ENCODE data around the gene UBR1. TPM values are rescaled to one million over a fixed set of nuclear protein-coding genes. Genes with fewer than 3 reads are reported as not detected.
A peak's percentile ranks its signal among the peaks of the same experiment; 100 is the strongest.
"Not testable (repeated sequence)": the region's sequence is repeated elsewhere in the genome, so short reads cannot be mapped to it uniquely, and the experiment has no call there.

Gene UBR1
- total RNA-seq, 2 experiments from 2014 or later, result 39.4 to 43.1 TPM

DNA sequence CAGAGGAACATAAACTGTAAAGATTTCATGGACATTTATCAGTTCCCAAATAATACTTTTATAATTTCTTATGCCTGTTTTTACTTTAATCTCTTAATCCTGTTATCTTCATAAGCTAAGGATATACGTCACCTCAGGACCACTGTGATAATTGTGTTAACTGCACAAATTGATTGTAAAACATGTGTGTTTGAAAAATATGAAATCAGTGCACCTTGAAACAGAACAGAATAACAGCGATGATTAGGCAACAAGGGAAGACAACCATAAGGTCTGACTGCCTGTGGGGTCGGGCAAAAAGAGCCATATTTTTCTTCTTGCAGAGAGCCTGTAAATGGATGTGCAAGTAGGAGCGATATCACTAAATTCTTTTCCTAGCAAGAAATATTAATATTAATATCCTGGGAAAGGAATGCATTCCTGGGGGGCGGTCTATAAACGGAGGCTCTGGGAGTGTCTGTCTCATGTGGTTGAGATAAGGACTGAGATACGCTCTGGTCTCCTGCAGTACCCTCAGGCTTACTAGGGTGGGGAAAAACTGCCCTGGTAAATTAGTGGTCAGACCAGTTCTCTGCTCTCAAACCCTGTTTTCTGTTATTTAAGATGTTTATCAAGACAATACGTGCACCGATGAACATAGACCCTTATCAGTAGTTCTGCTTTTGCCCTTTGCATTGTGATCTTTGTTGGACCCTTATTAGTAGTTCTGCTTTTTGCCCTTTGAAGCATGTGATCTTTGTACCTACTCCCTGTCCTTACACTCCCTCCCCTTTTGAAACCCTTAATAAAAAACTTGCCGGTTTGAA, 22.5 kb upstream of the UBR1 start:
- ATAC-seq (ENCODE audit: low read depth); H3K27ac Mint-ChIP-seq; H3K9me3 Mint-ChIP-seq; DNase-seq; POLR2A ChIA-PET; H3K4me3 Mint-ChIP-seq; H3K36me3 Mint-ChIP-seq: not testable (repeated sequence)
- peaks cover 19% of the 10 kb centered on the region for H3K27me3 Mint-ChIP-seq
- H3K4me1 Mint-ChIP-seq, result peaks cover 18% of the 10 kb centered on the region

DNA sequence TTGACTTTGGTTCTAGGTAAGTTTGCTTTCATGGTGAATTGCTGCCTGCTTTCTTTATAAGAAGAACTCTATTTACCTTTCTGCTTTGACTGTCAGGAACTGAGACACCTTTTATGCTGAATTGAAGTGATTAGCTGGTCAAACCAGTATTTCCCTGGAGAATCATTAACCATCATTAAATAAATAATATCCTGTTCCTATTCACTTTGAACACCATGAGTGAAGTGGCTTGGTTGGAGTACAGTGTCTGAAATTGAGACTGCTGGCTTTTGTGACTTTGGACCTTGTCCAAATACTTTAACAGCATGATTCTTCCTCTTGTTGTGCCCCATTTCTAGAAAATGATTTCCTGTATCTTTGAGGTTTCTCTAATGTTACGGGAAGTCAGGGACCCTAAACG, 21.9 kb upstream of the UBR1 start:
- H3K36me3 Mint-ChIP-seq, result peaks cover 5% of the 10 kb centered on the region
- peaks cover 19% of the 10 kb centered on the region for H3K4me1 Mint-ChIP-seq
- no peak overlapping the region for H3K27ac Mint-ChIP-seq
- no peak for ATAC-seq (ENCODE audit: low read depth)
- peaks cover 5% of the 10 kb centered on the region for H3K9me3 Mint-ChIP-seq
- POLR2A ChIA-PET, result no interaction called here
- DNase-seq, result no peak
- peaks cover 19% of the 10 kb centered on the region for H3K27me3 Mint-ChIP-seq
- H3K4me3 Mint-ChIP-seq, result no peak overlapping the region

DNA sequence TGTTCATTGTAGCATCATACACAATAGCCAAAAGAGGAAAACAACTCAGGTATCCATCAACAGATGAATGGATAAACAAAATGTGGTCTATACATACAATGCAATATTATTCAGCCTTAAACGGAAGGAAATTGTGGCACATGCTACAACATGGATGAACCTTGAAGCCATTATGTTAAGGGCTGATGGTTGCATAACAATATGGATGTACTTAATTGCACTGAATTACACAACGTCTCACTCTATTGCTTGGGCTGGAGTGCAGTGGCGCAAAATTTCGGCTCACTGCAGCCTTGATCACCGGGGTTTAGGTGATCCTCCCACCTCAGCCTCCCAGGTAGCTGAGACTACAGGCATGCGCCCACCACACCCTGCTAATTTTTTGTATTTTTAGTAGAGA, 20.5 kb upstream of the UBR1 start:
- Mint-ChIP-seq H3K36me3 (peaks cover 5% of the 10 kb centered on the region), H3K9me3 (peaks cover 5% of the 10 kb centered on the region), H3K27ac (no peak overlapping the region), H3K4me1 (peaks cover 23% of the 10 kb centered on the region), H3K4me3 (no peak overlapping the region), H3K27me3 (peaks cover 14% of the 10 kb centered on the region)
- no peak for ATAC-seq (ENCODE audit: low read depth)
- POLR2A ChIA-PET, result no interaction called here
- DNase-seq, result no peak

DNA sequence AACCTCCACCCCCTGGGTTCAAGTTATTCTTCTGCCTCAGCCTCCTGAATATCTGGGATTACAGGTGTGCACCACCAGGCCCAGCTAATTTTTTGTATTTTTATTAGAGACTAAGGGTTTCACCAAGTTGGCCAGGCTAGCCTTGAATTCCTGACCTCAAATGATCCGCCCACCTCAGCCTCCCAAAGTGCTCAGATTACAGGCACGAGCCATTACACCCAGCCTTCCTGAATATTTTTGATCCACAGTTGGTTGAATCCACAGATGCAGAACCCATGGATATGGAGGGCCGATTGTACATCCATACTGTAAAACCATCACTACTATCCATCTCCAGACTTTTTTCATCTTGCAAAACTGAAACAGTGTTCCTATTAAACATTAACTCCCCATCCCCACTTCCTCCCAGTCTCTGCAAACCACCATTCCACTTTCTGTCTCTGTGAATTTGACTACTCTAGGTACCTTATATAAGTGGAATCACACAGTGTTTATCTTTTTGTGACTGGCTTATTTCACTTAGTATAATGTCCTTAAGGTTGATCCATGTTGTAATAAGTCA, 19.3 kb upstream of the UBR1 start:
- no peak for ATAC-seq (ENCODE audit: low read depth)
- peaks cover 5% of the 10 kb centered on the region for H3K36me3 Mint-ChIP-seq
- peaks cover 5% of the 10 kb centered on the region for H3K9me3 Mint-ChIP-seq
- POLR2A ChIA-PET, result interaction anchor here (1.5 to 2.4 kb wide), 2 partner anchors 8 to 19 kb away, joined by 5 to 8 read pairs; partner anchors contain the start of gene TMEM62
- H3K27me3 Mint-ChIP-seq, result peaks cover 20% of the 10 kb centered on the region
- H3K4me3 Mint-ChIP-seq, result no peak overlapping the region
- H3K27ac Mint-ChIP-seq, result no peak overlapping the region
- peaks cover 23% of the 10 kb centered on the region for H3K4me1 Mint-ChIP-seq
- DNase-seq, result no peak

DNA sequence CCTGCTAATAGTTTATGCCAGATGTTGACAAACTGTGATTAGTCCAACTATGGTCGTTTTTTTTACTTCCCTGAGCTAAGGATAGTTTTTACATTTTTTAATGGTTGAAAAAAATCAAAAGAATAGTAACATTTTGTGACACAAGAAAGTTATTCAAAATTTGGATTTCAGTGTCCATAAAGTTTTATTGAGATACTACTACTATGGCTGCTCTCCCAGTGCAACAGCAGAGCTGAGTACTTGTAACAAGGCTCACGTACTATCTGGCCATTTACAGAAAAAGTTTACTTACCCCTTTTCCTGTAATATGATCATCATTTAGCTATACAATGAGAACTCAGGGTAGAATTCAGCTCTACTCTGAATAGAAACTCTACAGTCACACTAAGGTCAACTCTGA, 16.0 kb upstream of the UBR1 start:
- Mint-ChIP-seq H3K27ac (no peak overlapping the region), H3K4me3 (no peak overlapping the region), H3K27me3 (peaks cover 23% of the 10 kb centered on the region), H3K9me3 (peaks cover 2% of the 10 kb centered on the region), H3K36me3 (peaks cover 3% of the 10 kb centered on the region), H3K4me1 (peaks cover 19% of the 10 kb centered on the region)
- POLR2A ChIA-PET, result interaction anchor here (1.3 to 2.3 kb wide), 2 partner anchors 15 to 65 kb away, joined by 3 to 10 read pairs; partner anchors contain the start of gene UBR1
- no peak for ATAC-seq (ENCODE audit: low read depth)
- DNase-seq, result no peak

DNA sequence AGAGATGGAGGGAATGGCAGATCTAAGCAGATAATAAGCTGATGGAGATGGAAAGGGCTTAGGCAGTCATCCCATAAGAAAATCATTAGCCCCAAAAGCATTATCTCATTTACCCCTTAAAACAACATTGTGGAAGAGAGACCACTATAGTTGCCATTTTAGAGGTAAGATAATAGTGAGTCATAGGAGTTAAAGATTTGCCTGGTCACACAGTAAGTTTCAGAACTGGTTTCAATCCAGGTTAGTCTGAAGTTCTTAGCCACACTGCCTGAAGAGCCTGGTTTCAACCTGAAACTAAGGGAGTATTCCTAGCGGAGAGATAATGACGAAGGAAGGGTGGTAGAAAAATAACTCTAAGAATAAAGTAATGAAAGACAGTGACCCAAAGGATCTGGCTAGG, 13.0 kb upstream of the UBR1 start:
- DNase-seq (no peak), ATAC-seq (ENCODE audit: low read depth) (no peak)
- Mint-ChIP-seq H3K9me3 (no peaks in the 10 kb centered on the region), H3K36me3 (peaks cover 1% of the 10 kb centered on the region), H3K27me3 (peaks cover 35% of the 10 kb centered on the region), H3K27ac (no peak overlapping the region), H3K4me1 (peaks cover 16% of the 10 kb centered on the region), H3K4me3 (no peak overlapping the region)
- POLR2A ChIA-PET, result no interaction called here

DNA sequence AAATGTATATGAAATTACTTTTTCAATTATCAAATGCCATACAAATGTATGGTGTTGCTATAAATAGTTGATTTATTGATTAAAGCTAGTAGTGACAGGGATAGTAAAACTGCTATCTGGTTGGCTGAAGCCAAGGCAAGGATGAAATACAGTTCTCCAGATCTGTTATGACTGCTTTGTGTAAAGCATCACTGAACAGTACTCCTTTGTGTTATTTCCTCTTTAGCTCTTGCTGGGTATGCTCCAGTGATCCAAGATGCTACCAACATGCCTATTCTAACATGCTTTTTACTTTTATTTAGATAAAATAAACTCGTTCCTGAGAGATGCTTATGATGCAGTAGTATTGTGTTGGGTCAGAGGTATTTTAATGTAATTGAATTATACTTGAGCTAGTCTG, 12.4 kb upstream of the UBR1 start:
- ATAC-seq (ENCODE audit: low read depth) (no peak), DNase-seq (no peak)
- Mint-ChIP-seq H3K4me3 (no peak overlapping the region), H3K27me3 (peaks cover 35% of the 10 kb centered on the region), H3K9me3 (no peaks in the 10 kb centered on the region), H3K36me3 (peaks cover under 1% of the 10 kb centered on the region), H3K4me1 (peaks cover 13% of the 10 kb centered on the region), H3K27ac (no peak overlapping the region)
- POLR2A ChIA-PET, result no interaction called here

DNA sequence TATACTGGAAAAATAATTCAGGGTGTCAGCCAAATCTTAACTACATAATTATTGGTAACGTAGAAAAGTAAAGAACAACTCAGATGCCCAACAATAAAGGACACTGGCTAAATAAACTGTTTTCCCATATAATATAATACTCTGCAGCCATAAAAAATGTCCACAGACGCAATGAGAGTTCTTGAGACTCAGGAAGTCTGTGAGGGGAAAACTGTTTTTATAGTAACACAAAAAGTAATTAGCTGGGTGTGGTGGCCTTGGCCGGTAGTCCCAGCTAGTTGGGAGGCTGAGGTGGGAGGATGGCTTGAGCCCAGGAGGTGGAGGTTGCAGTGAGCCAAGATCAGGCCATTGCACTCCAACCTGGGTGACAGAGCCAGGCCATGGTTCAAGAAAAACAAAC, 5.5 kb upstream of the UBR1 start:
- DNase-seq (no peak), ATAC-seq (ENCODE audit: low read depth) (no peak)
- H3K9me3 Mint-ChIP-seq, result no peaks in the 10 kb centered on the region
- POLR2A ChIA-PET, result no interaction called here
- H3K27me3 Mint-ChIP-seq, result peaks cover 12% of the 10 kb centered on the region
- no peak overlapping the region for H3K4me3 Mint-ChIP-seq
- H3K27ac Mint-ChIP-seq, result no peak overlapping the region
- H3K4me1 Mint-ChIP-seq, result peaks cover 5% of the 10 kb centered on the region
- H3K36me3 Mint-ChIP-seq, result no peaks in the 10 kb centered on the region

DNA sequence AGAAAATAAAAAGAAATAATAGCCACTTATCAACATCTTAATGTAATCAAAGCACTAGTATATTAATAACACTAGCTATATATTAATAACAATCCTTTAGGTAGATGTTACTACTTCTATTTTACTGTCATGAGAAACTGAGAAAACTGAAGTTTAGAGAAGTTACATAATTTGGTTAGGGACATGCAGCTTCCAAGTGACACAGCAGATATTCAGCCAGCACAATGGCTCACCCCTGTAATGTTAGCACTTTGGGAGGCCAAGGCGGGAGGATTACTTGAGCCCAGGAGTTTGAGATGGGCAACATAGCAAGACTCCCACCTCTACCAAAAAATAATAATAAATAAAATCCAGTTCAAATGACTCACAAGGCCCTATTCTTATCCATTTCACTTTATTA, 1.9 kb upstream of the UBR1 start:
- Mint-ChIP-seq H3K36me3 (peaks cover 16% of the 10 kb centered on the region), H3K4me3 (no peak overlapping the region), H3K27ac (no peak overlapping the region), H3K9me3 (no peaks in the 10 kb centered on the region), H3K27me3 (no peaks in the 10 kb centered on the region), H3K4me1 (peaks cover 23% of the 10 kb centered on the region)
- no peak for ATAC-seq (ENCODE audit: low read depth)
- POLR2A ChIA-PET, result interaction anchor here (0.7 to 2.2 kb wide), 2 partner anchors 15 to 922 kb away, joined by 5 to 10 read pairs; no protein-coding TSS in a partner anchor
- no peak for DNase-seq

DNA sequence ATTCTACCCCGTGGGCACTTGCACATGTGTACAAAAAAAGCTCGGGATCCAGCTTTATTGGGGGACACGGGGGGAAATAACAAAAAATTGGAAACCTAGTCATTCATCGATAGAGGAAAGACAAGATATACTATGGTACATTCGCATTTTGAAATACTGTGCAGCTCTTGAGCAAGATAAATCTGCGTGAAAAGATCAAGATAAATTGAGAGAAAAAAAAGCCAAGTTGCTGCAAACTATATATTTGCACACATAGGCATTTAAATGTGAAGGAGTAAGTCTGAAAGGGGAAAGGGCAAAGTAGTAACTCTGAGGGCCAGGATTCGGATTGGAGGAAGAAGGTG, 620 bp upstream of the UBR1 start:
- Mint-ChIP-seq H3K4me1 (peaks cover 31% of the 10 kb centered on the region), H3K27ac (peak overlapping the region; percentile 97), H3K4me3 (peak overlapping the region; percentile 94), H3K36me3 (peaks cover 23% of the 10 kb centered on the region), H3K27me3 (no peaks in the 10 kb centered on the region), H3K9me3 (no peaks in the 10 kb centered on the region)
- ATAC-seq (ENCODE audit: low read depth) (no peak), DNase-seq (no peak)
- POLR2A ChIA-PET, result interaction anchor here (0.6 to 2.2 kb wide), 7 partner anchors 16 to 370 kb away, joined by 3 to 15 read pairs (median 5); partner anchors contain the start of genes CDAN1 and TMEM62

DNA sequence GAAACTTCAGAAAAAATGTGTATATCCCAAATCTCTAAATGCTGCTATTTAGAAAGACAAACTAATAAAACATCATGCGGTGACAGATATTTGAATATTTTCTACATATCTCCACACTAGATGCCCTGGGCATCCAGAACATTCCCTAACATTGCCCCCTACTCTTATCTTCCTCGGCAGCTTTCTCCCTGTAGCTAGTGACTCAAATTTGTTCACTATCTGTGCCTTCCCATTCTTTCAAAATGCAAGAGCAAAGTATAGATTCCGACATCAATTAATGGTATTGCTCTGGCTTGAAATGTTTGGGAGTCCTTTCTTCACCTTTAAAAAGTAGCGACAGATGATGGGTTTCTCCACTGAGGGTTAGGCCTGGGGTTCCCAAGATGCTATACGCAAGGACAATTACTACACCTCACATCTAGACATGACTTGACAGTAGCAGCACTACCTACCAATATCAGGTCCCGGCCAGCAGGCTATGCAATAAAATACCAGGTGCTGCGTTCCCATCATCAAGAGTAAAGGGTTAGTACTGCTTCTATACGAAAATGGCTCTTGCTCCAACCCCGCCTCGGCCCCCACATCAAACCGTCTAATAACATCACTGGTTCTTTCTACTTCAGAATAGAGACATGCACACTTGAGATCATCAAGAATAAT, 631 bp downstream of the UBR1 start:
- H3K27ac Mint-ChIP-seq, result peak overlapping the region; percentile 97
- no peaks in the 10 kb centered on the region for H3K27me3 Mint-ChIP-seq
- no peaks in the 10 kb centered on the region for H3K9me3 Mint-ChIP-seq
- peak; percentile 35 for ATAC-seq (ENCODE audit: low read depth)
- POLR2A ChIA-PET, result no interaction called here
- DNase-seq, result peak; percentile 45
- H3K36me3 Mint-ChIP-seq, result peaks cover 36% of the 10 kb centered on the region
- peak overlapping the region; percentile 94 for H3K4me3 Mint-ChIP-seq
- peaks cover 41% of the 10 kb centered on the region for H3K4me1 Mint-ChIP-seq

DNA sequence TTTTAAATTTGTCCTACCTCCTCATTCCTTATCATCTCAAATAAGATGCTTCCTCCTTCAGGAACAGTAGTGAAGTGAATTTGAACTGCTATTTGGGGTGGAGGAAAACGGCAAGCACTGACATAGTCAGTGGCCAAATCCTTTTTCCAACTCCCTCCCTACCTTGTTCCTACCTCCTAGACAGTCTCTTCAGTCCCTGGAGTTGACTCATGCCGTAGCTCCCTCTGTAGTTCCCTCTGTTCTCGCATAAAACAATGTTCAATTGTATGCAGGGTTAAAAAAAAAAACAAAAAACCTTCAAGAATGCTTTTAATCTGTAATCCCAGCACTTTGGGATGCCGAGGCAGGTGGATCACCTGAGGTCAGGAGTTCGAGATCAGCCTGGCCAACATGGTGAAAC, 1.4 kb downstream of the UBR1 start:
- Mint-ChIP-seq H3K36me3 (peaks cover 40% of the 10 kb centered on the region), H3K4me1 (peaks cover 44% of the 10 kb centered on the region), H3K27ac (peak overlapping the region; percentile 9), H3K27me3 (no peaks in the 10 kb centered on the region), H3K4me3 (peak overlapping the region; percentile 61), H3K9me3 (no peaks in the 10 kb centered on the region)
- DNase-seq, result no peak
- ATAC-seq (ENCODE audit: low read depth), result no peak
- POLR2A ChIA-PET, result interaction anchor here (1.2 kb wide), 1 partner anchor 29 kb away, joined by 3 read pairs; the partner anchor contains the start of gene TMEM62

DNA sequence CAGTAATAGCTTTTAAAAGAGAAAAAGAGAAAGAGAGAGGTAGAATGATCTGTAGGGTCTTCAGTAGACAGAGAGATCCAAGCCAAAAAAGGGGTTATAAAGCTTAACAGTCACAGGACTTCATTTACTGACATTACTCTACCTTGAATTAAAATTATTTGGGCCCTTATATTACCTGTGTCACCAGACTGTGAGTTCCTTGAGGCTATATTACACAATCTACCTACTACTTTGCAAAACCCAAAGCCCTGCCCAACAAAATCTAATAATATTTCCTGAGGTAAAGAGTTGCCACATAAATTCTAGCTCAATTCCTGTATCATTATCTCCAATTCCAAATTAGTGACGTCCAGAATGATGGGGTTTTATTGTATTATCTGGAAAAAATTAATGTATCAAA, 1.9 kb downstream of the UBR1 start:
- peak overlapping the region; percentile 19 for H3K4me3 Mint-ChIP-seq
- POLR2A ChIA-PET, result interaction anchor here (1.2 kb wide), 1 partner anchor 29 kb away, joined by 3 read pairs; the partner anchor contains the start of gene TMEM62

More for the DNA sequence above, 1.9 kb downstream of the UBR1 start:
- H3K27ac Mint-ChIP-seq, result no peak overlapping the region
- no peaks in the 10 kb centered on the region for H3K27me3 Mint-ChIP-seq
- peaks cover 40% of the 10 kb centered on the region for H3K36me3 Mint-ChIP-seq
- ATAC-seq (ENCODE audit: low read depth) (no peak), DNase-seq (no peak)
- H3K9me3 Mint-ChIP-seq, result no peaks in the 10 kb centered on the region
- H3K4me1 Mint-ChIP-seq, result peaks cover 44% of the 10 kb centered on the region
